Fibroblast of skin of left quadriceps (primary cell): ENCODE results near the gene CACNA1C.

Source experiments
- DNase-seq, 2 experiments: peaks; one replicate each; pipeline ENCODE4 v3.0.0-alpha.2; 2013; ENCODE audit warnings: low read depth in 2 of 2

Gene CACNA1C

GRCh38 chr12:2364631-2365051, 311.9 kb downstream of the CACNA1C start:
- DNase-seq = no peak

DNA sequence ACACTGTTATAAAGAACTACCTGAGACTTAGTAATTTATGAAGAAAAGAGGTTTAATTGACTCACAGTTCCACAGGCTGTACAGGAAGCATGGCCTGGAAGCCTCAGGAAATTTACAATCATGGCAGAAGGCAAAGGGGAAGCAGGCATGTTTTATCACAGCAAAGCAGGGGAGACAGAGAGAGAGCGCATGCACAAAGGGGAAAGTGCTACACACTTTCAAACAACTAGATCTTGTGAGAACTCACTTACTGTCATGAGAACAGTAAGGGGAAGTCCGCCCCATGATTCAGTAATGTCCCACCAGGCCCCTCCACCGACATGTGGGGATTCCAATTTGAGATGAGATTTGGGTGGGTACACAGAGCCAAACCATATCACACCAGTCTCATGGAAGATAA, 313.9 kb downstream of the CACNA1C start:
- no peak for DNase-seq

GRCh38 chr12:2372178-2372577, 319.4 kb downstream of the CACNA1C start:
- DNase-seq = no peak

- DNase-seq = no peak
Observed at GRCh38 chr12:2372735-2373134, 319.9 kb downstream of the CACNA1C start.

GRCh38 chr12:2373307-2373706, 320.5 kb downstream of the CACNA1C start:
- no peak for DNase-seq

- DNase-seq = peak in 1 of 2 experiments; percentile 27
Observed at GRCh38 chr12:2374092-2374906, 321.5 kb downstream of the CACNA1C start.

DNA sequence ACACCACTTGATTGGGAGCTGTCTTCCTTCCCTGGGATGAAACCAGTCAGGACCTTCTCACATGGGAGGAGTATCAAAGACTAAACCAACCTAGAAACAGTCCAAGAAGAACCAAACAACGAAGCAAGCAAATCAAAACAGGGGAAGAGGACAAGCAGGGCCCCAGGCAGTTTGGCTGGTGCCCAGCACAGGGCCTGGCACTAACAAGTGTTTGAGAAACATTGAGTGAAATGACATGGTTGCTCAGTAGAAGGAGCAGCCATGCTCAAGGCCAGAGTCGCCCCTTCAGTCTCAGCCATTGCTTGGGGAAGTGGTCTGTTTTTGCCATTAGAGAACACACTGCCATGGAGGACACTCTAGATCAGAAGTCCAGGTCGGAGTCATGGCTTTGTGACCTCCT, 323.1 kb downstream of the CACNA1C start:
- no peak for DNase-seq

- no peak for DNase-seq
Observed at GRCh38 chr12:2376908-2377657, 324.3 kb downstream of the CACNA1C start.

GRCh38 chr12:2378835-2379330, 326.1 kb downstream of the CACNA1C start:
- DNase-seq = no peak

GRCh38 chr12:2380946-2381345, 328.2 kb downstream of the CACNA1C start:
- DNase-seq = no peak

DNA sequence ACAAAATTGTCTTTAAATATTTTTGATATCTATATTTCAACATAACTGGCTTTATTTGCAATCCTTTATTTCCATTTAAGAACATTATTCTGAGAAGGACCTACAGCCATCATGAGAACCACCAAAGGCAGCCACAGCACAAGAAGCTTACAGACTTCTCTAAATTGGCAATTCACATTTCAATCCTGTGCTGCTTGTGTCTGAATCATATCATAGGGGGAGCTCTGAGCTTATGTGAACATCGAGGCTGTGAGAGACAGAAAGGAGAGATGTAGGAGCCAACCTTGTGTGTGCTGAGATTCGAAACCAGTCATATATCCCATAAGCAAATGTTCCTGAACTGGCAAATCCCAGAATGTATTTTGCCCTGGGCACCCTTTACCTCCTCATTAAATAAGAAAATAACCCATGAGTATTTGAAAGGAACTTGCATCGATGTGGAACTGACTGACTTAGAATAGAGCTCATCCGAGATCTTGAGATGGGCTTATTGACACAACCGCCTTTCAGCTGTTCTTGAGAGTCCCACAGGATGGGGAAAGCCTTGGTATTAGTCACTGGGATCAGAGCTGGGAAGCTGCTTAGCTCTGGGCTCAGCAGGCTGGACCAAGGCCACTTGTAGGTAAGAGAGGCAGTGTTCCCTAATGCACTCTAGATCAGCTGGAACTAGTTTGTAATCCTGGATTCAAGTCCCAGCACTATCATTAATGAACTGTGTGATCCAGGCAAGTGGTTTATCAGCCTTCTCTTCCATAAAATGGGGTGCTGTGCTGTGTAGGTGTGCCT, 329.8 kb downstream of the CACNA1C start:
- no peak for DNase-seq

- no peak for DNase-seq
Observed at GRCh38 chr12:2383325-2384028, 330.7 kb downstream of the CACNA1C start.

GRCh38 chr12:2384029-2384386, 331.2 kb downstream of the CACNA1C start:
- no peak for DNase-seq

DNA sequence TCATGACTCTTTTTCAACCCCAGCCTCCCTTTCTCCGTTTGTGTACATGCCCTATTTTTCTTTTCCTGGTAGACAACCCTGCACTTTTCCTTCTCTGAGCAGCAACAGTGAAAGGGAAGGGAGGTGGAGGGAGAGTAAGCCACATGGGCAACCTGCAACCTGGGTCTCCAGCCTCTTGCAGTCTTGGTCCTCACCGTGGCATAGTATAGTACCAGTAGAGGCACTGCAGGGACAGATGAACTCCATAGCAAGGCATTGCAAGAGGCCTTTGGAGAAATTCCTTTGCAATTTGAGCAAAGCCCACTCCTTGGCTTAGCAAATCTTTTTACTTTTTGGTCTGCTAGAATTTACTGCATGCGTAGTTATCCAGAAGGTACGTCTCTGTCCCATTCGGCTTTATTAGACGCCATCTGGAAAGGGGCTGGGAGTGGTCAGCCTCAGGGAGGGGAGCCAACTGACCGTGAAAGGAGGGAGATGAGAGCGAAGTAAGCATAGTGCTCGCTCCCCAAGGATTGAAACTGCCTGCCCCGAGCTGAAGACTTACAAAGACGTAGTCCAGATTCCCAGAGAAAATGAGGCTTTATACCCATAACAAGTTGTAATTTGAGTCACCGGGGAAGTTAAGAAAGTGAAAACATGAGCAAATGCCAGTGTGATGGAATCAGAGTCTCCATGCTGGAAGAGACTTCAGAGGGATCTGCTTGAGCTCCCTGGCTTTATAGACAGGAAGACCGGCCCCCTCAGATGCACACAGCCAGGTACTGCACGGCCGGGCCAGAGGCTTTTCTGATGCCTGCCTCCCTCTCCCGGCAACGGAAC, 332.0 kb downstream of the CACNA1C start:
- DNase-seq = peak; percentile 67

- no peak for DNase-seq
Observed at GRCh38 chr12:2385529-2385928, 332.7 kb downstream of the CACNA1C start.

GRCh38 chr12:2386566-2386965, 333.8 kb downstream of the CACNA1C start:
- no peak for DNase-seq

GRCh38 chr12:2387103-2387834, 334.5 kb downstream of the CACNA1C start:
- no peak for DNase-seq

- DNase-seq = no peak
Observed at GRCh38 chr12:2389079-2389790, 336.4 kb downstream of the CACNA1C start.

DNA sequence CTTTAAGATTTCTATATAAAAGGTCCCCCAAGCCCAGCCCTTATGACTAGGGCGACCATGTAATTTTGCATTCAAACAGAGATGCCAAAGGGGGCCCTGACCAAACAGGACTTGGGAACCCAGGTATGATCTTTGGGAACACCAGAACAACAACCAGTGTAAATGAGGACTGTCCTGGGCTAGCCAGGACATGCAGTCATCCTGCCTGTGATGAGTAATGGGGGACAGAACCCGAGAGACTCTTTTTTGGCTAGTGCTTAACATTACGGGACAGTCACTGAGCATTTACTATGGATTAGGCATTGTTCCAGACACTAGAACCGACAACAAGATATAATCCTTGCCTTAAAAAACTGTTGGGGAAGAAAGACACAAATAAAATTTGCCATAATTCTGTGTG, 337.3 kb downstream of the CACNA1C start:
- DNase-seq = no peak
